ENCODE measurements around the gene PRDX3.

The PRDX3 gene

GRCh38 chr10:119132521-119133345 is 45.9 kb downstream of the PRDX3 start:
- DNase-seq (ENCODE audit: low spot score): no peak
- no peak for TF ChIP-seq CTCF (IDR thresholded peaks at IDR 0.05; ENCODE audit: extremely low read depth, missing control alignments)

GRCh38 chr10:119131512-119132240 is 46.9 kb downstream of the PRDX3 start:
- no peak for TF ChIP-seq CTCF (IDR thresholded peaks at IDR 0.05; ENCODE audit: extremely low read depth, missing control alignments)
- DNase-seq (ENCODE audit: low spot score): peak; percentile 53

GRCh38 chr10:119129721-119130120 is 48.9 kb downstream of the PRDX3 start:
- DNase-seq (ENCODE audit: low spot score): no peak
- TF ChIP-seq CTCF (IDR thresholded peaks at IDR 0.05; ENCODE audit: extremely low read depth, missing control alignments): no peak

GRCh38 chr10:119125942-119126341 is 52.7 kb downstream of the PRDX3 start:
- TF ChIP-seq CTCF (IDR thresholded peaks at IDR 0.05; ENCODE audit: extremely low read depth, missing control alignments): no peak
- no peak for DNase-seq (ENCODE audit: low spot score)

GRCh38 chr10:119120875-119121274 is 57.7 kb downstream of the PRDX3 start:
- no peak for DNase-seq (ENCODE audit: low spot score)
- TF ChIP-seq CTCF (IDR thresholded peaks at IDR 0.05; ENCODE audit: extremely low read depth, missing control alignments): no peak

- DNase-seq (ENCODE audit: low spot score): peak; percentile 58
- TF ChIP-seq CTCF (IDR thresholded peaks at IDR 0.05; ENCODE audit: extremely low read depth, missing control alignments): no peak
Measured at GRCh38 chr10:119120413-119120867, 58.2 kb downstream of the PRDX3 start.

GRCh38 chr10:119119400-119119799 is 59.2 kb downstream of the PRDX3 start:
- TF ChIP-seq CTCF (IDR thresholded peaks at IDR 0.05; ENCODE audit: extremely low read depth, missing control alignments): no peak
- no peak for DNase-seq (ENCODE audit: low spot score)
